GM04504 (cell line): ENCODE measurements around the gene TGOLN2.

Experiments
- DNase-seq: peaks from one replicate; pipeline ENCODE4 v3.0.0-alpha.2; 2012; ENCODE audit warnings: low read depth

Gene TGOLN2

DNA sequence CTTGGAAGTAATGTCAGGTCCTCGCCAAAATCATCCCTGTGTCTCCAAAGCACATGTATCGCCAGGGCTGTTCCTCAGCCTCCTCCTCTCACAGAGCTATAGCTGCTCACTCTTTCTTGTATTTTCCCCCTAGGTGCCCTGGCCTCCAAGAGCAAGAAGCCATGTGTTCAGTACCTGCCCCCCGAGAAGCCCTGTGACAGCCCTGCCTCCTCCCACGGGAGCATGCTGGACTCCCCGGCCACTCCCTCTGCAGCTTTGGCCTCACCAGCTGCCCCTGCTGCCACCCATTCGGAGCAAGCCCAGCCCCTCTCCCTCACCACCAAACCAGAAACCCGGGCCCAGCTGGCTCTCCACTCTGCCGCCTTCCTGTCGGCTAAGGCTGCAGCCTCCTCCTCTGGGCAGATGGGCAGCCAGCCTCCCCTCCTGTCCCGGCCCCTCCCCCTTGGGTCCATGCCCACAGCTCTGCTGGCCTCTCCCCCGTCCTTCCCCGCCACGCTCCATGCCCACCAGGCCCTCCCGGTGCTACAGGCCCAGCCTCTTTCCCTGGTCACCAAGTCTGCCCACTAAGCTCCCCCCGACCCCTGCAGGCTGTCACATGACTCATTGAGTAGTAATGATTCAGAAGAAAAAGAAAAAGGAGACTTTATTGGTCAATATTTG, 18.8 kb downstream of the TGOLN2 start:
- DNase-seq, result no peak

DNA sequence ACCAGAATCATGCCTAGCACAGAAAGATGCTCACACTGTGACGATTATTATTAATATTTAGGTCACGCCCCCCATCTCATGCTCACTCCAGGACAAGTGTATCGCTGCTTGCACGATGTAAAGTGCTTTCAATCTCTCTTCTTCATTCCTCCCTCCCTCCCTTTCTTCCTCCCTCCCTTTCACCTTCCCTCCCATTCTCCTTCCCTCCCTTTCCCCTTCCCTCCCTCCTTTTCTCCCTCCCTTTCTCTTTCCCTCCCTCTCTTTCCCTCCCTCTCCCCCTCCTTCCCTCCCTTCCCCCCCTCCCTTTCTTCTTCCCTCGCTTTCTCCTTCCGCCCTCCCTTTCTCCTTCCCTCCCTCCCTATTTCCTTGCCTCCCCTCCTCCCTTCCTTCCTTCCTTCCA, 19.6 kb downstream of the TGOLN2 start:
- no peak for DNase-seq

DNA sequence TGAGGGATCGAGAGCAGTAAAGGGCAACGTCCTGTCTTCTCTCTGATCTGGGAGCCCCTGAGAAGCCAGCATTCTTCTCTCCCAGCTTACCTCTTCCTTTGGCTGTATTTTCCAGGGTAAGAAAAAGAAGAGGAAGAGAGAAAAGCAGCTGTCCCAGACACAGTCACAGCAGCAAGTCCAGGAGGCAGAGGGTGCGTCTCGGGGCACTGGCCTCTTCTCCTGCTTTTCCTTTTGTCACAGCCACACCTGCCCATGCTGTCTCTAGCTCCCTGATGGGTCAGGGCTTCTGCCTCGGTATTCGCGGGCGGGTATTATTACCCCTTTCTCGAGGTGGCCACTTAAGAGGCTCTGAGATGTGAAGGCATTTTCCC, 20.3 kb downstream of the TGOLN2 start:
- no peak for DNase-seq

DNA sequence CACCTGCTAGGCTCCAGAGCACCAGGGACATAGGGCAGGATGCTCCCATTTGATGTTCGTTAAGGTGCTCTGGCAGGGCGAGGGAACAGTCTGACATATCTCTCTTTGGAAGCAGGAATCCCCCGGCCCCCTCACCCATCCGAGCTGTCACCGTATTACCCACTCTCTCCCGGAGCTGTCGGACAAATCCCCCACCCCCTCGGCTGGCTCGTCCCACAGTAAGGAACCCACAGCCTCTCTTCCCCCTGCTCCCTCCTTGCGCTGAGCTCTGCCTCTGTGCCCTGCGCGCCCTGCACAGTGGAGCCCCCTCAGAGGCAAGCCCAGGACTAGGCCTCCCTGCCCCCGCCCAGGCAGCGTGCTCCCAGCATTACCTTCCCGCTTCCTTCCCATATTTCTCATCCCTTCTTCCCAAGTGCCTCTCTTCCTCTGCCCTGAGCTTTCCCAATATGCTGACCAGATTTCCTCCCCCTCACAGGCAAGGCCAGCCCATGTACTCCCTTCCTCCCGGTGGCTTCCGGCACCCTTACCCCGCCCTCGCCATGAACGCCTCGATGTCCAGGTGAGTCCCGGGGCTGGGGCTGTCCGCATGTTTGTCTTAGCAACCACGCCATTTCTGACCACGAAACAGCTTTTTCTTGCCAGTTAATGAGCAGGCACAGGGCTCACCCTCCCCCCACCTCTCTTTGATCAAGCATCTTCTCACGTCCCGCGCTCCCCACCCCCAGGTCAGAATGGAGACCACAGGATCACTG, 23.8 kb downstream of the TGOLN2 start:
- DNase-seq, result no peak

DNA sequence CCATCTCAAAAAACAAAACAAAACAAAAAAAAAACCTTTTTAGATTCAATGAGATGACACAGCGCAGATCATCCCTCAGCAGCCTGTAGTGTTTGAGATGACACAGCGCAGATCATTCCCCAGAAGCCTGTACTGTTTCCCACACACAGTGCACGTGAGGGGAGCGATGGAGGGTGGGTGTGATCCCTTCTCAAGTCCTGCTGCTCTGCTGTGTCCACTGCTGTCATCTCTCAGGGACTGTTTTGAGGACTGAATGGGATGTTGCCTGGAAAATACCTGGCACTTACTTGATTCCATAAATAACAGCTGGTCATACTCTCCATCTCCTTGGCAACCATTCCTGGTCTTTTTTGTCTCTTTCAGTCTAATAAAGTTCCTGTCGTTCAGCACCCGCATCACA, 25.7 kb downstream of the TGOLN2 start:
- no peak for DNase-seq

DNA sequence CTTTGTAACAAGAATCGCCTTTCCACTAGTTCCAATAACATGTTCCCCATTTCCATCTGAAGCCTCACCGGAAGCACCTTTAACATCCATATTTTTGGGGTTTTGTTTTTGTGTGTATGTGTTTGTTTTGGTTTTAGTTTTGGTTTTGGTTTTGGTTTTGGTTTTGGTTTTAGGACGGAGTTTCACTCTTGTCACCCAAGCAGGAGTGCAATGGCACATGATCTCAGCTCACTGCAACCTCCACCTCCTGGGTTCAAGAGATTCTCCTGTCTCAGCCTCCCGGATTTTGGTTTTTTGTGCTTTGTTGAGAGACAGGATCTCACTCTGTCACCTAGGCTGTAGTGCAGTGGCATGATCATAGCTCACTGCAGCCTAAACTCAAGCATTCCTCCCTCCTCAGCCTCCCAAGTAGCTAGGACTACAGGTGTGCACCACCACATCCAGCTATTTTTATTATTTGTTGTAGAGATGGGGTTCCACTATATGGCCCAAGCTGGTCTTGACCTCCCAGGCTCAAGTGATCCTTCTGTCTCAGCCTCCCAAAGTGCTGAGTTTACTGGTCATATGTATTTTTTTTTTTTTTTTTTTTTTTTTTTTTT, 36.3 kb downstream of the TGOLN2 start:
- no peak for DNase-seq

DNA sequence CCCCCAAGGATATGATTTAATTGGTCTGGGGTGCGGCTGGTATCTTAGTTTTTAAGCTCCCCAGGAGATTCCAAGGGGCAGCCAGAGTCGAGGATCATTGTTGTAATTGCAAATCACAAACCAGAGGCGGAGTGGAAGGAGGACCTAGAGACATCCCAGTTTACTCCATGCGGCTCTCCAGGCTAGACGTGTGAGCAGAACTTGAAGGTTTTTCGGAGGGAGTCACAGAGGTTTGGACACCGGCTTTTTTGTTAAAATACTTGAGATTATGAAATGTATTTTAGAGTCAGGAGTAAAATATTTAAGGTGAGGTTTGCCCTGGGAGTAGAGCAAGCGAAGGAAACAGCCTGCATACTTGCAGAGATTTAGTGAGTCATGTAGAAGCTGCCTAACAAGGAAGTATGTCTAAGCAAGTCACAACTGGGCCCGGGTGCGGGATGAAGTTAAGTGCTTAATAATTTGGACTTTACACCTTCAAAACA, 39.5 kb downstream of the TGOLN2 start:
- no peak for DNase-seq

DNA sequence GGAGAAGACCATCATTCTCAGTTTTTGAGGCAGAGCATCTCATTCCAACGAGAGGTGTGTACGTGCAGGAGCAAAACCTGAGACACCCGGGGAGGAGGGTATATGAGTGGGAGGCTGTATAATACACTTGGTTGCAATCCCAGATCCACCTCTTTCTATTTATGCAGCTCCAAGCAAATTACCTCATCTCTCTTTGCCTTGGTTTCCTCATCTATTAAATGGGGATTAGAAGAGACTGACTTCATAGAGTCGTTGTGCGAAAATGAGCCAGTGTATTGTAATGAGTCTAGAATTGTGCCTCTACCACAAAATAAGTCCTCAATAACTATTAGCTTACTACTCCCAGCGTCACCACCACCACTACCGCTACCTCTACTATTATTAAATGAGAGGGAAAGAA, 40.1 kb downstream of the TGOLN2 start:
- no peak for DNase-seq

DNA sequence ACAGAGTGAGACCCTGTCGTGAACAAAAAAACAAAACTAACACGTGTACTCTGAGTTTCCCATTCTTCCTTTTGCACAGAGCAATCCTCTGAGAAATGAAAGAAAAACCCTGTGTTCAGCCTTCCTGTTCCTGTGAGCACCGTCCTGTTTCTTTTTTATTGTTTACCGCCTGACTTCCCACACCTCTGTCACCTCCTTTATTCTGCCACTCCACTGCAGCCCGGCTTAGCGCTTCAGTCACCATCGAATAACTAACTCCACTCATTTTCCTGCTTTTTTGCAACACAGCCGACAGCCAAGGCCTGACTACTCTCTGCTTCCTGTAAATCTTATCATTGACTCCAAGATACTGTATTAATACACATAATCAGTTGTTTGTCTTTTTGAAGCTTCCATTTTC, 40.9 kb downstream of the TGOLN2 start:
- DNase-seq, result no peak

DNA sequence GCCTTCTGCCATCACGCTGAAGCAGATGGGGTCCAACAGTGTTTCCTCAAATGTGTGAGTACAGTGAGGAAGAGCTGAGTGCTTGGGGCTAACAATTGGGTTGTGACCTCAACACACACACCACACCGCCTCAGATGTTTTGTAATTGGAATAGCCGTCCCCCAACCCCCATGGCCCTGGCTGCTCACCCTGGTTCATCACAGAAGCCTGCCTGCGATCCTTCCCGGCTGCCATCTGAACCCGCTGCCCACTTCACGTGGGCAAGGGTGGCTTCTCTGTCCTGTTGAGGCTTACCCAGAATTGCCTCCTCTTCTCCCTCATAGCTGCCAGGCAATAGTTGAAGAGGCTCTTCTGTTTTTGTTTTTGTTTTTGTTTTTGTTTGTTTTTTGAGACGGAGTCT, 44.1 kb downstream of the TGOLN2 start:
- DNase-seq, result no peak

DNA sequence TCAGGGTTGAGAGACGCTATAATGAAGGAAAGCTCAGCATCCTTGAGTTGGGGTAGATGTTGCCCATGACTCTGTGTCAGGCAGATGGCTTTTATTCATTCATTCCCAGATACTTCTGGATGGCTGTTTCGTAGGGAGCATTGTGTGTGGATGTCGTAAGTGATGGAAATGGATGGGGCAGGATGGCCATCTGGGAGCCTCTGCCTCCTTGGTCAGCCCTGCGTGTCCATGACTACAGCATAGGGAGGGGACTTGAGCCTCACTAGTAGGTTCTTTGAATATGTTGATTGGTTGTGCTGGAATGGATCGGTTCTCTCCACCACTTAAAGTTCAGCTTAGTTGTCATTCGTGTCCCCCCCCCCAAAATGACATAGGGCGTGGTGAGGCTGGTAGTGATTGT, 44.9 kb downstream of the TGOLN2 start:
- no peak for DNase-seq

DNA sequence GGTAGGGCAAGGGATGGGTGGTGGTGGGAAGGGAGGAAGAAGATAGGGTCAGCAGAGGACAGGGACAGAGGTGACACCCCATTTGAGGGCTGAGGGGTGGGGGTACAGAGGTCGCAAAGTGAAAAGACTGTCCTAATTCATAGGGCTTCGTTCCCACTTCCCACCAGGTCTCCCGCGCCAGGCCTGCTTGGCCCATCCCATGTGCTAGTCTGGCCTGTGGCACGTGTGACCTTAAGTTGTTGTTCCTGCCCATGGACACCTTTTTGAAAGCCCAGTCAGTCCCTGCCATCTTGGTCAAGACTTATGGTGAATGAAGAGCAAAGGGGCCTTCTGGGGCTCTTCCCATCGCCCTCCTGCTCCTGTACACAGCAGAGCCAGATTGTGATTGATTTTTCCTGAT, 46.2 kb downstream of the TGOLN2 start:
- no peak for DNase-seq

DNA sequence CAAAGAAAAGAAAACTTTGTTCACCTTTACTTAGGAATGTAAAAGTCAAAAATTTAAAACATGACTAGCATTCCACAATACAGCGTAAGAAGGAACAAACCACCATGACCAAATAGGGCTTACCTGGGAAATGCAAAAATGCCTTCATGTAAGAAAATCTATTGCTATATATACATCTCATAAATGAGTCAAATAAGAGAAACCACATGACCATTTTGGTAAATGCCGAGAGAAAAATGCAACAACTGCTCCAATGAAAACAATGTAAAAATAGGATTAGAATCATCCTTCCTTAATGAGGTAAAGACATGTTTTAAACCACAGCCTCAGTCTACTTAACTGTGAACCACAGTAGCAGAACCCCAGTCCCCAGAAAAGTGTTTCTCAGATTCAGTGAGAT, 49.4 kb downstream of the TGOLN2 start:
- DNase-seq, result no peak

DNA sequence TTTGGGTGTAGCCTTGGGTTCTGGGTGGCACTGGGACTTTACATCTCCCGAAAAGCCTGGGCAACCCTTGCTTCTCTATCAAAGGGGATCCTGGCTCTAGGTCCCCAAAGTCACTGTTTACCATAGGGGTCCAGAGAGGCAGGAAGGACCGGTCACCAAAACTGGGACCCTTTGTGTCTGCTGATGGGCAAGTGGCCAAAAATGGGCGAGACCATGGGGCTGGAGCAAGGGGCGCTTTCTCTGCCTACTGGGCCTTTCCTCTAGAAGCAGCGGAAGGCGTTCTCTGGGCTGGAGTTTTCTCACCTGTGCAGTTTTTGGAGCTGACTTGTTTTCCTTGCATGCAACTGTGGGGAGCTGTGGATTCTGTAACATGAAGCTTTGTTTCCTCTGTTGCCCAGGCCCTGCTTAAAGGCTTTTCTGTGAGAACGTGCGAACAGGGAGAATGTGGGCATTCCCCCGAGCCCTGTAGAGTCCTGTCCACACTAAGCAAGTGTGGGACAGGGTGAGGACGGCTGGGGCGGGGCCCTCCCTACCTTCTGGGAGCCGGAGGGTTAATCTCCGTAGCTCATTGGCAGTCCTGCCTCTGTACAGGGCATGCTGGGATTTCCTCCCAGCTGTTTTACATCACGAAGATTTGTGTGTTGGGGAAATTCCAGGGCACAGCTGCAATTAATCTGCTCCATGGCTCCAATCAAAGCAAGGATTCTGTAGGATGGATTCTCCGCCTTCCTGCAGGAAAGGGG, 50.2 kb downstream of the TGOLN2 start:
- DNase-seq, result peak; percentile 86

DNA sequence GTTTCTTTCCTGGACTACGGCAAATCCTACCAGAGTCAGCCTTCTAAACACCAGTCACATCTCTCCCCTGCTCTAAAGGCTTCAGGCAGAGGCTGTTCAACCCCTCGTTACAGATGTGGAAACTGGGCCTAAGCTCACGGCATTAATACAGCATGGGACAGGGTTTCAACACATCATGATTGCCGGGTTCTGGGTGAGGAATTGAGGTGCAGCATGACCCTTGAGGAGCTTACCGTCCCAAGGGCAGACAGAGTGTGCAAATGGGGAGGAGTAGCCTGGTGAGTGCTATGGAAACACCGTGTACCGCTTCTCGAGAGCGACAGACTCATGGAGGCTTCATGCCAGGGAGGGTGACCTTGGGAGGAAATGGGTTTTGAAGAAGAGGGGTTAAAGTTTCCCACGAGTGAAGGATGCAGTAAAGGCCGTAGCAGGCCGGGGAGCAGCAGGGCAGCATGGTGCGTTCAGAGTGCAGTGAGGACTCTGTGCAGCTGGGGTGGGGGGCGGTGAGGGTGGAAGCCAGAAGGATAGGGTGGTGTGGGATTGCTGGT, 51.1 kb downstream of the TGOLN2 start:
- DNase-seq, result no peak

DNA sequence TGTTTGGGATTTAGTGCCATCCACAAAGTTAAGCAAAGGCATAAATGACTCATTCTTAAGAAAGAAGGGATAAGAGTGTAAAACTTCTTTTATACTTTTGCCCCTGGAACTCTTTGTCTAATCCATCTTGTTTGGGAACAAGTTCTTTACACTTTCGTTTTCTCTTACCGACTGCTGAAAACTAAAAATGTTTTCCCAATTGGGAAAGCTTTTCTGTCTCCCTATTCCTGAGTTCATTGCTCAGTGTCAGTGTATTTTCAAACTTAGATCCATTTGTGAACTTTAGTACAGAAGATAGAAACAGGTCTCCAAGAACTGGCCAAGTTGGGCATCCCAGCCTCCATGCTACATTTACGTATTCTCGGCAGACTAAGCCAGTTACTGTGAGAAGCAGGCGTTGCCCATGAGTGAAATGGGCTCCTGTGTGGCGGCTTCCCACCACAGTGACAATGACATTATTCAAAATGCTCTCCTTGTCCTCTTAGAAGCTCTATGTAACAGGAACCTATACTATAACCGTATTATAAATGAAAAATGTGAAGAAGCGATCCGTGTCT, 51.7 kb downstream of the TGOLN2 start:
- no peak for DNase-seq

DNA sequence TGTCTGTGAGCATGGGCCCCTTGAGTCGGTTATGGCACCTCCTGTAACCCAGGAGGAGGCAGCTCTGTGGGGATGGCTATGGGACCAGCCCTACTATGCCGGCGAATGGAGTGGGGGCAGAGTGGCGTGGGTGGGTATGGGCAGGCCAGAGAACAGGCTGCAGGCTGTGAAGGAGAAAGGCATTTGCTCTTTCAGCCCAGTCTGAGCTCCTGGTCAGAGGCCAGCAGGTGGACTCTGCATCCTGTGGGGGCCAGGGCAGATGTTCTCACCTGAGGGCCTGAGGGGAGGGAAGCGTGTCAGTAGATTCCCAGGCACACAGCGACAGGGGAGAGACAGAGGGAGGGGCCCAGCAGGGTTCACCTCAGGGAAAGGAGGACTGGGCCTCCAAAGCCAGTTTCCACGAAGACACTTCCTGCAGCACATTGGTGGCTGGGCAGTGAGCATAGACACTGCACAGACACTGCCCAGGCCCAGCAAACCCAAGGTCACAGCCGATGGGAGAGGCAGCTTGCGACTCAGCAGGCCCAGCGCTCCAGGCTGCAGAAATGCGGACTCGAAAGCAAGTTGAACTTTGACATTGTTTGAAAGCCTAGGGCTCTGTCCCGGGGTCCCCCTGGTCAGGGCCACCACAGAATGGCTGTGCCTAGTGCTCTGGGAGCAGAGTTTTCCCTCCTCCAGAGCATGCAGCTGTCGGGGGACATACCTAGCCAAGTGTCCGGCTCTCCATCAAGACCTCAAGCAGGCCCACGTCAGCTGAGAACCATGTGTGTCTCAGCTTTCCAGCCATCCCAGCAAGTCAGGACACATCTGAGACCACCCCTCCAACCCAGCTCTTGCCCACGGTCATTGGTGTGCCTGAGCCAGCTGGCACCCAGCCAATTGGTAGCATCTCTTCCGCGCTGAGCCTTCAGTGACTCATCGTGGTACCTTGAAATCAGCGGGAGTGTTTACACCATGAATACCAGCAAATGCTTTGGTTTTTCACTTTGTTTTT, 53.8 kb downstream of the TGOLN2 start:
- no peak for DNase-seq

DNA sequence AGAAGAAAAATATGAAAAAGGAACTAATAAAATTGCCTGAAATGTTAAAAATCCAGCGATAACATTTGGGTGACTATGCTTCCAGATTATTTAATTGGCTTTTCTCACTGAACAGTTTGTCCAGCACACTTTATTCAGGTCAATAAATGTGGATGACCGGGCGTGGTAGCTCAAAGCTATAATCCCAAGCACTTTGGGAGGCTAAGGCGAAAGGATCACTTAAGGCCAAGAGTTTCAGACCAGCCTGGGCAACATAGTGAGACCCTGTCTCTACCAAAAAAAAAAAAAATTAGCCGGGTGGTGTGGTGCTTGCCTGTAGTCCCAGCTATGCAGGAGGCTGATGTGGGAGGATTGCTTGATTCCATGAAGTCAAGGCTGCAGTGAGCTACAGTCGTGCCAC, 55.4 kb downstream of the TGOLN2 start:
- no peak for DNase-seq

DNA sequence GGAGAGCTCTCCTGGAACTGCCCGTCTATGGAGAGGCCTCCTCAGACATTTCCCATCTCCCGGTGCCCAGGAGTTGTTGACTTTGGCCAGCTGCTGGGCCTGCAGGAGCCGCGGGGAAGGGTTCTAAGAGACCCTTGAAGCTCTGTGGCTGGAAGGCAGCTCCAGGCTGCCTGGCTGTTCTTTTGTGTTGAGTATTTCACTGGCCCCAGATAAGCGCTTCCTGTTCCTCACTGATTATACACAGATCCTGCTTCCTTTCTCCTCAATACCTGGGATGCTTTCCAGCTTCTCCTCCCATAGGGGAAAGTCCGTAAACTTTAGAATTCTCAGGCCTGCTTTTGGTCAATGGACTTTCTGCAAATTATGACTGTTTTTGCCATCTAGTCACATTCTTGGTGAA, 57.8 kb downstream of the TGOLN2 start:
- DNase-seq, result no peak
